ENCODE results near the gene GADD45B. TPM values are rescaled to one million over a fixed set of nuclear protein-coding genes. Genes with fewer than 3 reads are reported as not detected.

Gene GADD45B
- total RNA-seq, 1 donor from 2014 or later: 177 TPM

- Mint-ChIP-seq H3K4me1 (ENCODE audit: low read depth) (peaks cover 3% of the 10 kb centered on the region), H3K9me3 (ENCODE audit: low read depth) (no peaks in the 10 kb centered on the region), H3K27me3 (ENCODE audit: low read depth) (no peaks in the 10 kb centered on the region), H3K27ac (ENCODE audit: unreplicated experiment) (no peak overlapping the region), H3K36me3 (ENCODE audit: low read depth) (peaks cover 4% of the 10 kb centered on the region), H3K4me3 (ENCODE audit: unreplicated experiment) (no peak overlapping the region)
- DNase-seq (ENCODE audit: low spot score): no peak
- no peak for TF ChIP-seq CTCF (IDR thresholded peaks at IDR 0.05)
Measured at GRCh38 chr19:2444251-2445002, 31.5 kb upstream of the GADD45B start.

GRCh38 chr19:2446381-2446780 is 29.5 kb upstream of the GADD45B start:
- Mint-ChIP-seq H3K27ac (ENCODE audit: unreplicated experiment) (no peak overlapping the region), H3K9me3 (ENCODE audit: low read depth) (no peaks in the 10 kb centered on the region), H3K27me3 (ENCODE audit: low read depth) (no peaks in the 10 kb centered on the region), H3K4me1 (ENCODE audit: low read depth) (peaks cover 3% of the 10 kb centered on the region), H3K36me3 (ENCODE audit: low read depth) (peaks cover 2% of the 10 kb centered on the region), H3K4me3 (ENCODE audit: unreplicated experiment) (no peak overlapping the region)
- DNase-seq (ENCODE audit: low spot score): no peak
- TF ChIP-seq CTCF (IDR thresholded peaks at IDR 0.05): no peak

- Mint-ChIP-seq H3K27ac (ENCODE audit: unreplicated experiment) (no peak overlapping the region), H3K9me3 (ENCODE audit: low read depth) (no peaks in the 10 kb centered on the region), H3K36me3 (ENCODE audit: low read depth) (peaks cover 2% of the 10 kb centered on the region), H3K27me3 (ENCODE audit: low read depth) (no peaks in the 10 kb centered on the region), H3K4me3 (ENCODE audit: unreplicated experiment) (no peak overlapping the region), H3K4me1 (ENCODE audit: low read depth) (peaks cover 3% of the 10 kb centered on the region)
- DNase-seq (ENCODE audit: low spot score): no peak
- TF ChIP-seq CTCF (IDR thresholded peaks at IDR 0.05): no peak
Measured at GRCh38 chr19:2449019-2449418, 26.9 kb upstream of the GADD45B start.

- Mint-ChIP-seq H3K27me3 (ENCODE audit: low read depth) (no peaks in the 10 kb centered on the region), H3K36me3 (ENCODE audit: low read depth) (no peaks in the 10 kb centered on the region), H3K27ac (ENCODE audit: unreplicated experiment) (no peak overlapping the region), H3K9me3 (ENCODE audit: low read depth) (no peaks in the 10 kb centered on the region), H3K4me3 (ENCODE audit: unreplicated experiment) (no peak overlapping the region), H3K4me1 (ENCODE audit: low read depth) (peaks cover 13% of the 10 kb centered on the region)
- DNase-seq (ENCODE audit: low spot score): no peak
- no peak for TF ChIP-seq CTCF (IDR thresholded peaks at IDR 0.05)
Measured at GRCh38 chr19:2451138-2451537, 24.8 kb upstream of the GADD45B start.

- no peak overlapping the region for H3K27ac Mint-ChIP-seq (ENCODE audit: unreplicated experiment)
- no peak for DNase-seq (ENCODE audit: low spot score)
- H3K4me3 Mint-ChIP-seq (ENCODE audit: unreplicated experiment): no peak overlapping the region
- H3K9me3 Mint-ChIP-seq (ENCODE audit: low read depth): no peaks in the 10 kb centered on the region
- peaks cover 10% of the 10 kb centered on the region for H3K4me1 Mint-ChIP-seq (ENCODE audit: low read depth)
- no peak for TF ChIP-seq CTCF (IDR thresholded peaks at IDR 0.05)
- H3K27me3 Mint-ChIP-seq (ENCODE audit: low read depth): no peaks in the 10 kb centered on the region
- H3K36me3 Mint-ChIP-seq (ENCODE audit: low read depth): no peaks in the 10 kb centered on the region
Measured at GRCh38 chr19:2451741-2452140, 24.2 kb upstream of the GADD45B start.
